A673 (cell line): ENCODE measurements around the gene NANOG.

Experiments
- EZH2 ChIP-seq: fragments of 200-600 bp; sonication (generic); IDR thresholded peaks from 2 replicates; pipeline ENCODE4 v1.6.1; 2017; ENCODE audit warnings: borderline replicate concordance, low read depth, mild to moderate bottlenecking, mixed read lengths, antibody characterized with exemption, low read length; ENCODE audit not compliant: poor library complexity, severe bottlenecking
- TF ChIP-seq, protein P1 (sequence below): fragments of 300-800, 200-600 bp; sonication (generic); conservative IDR thresholded peaks from 2 replicates; pipeline ENCODE4 v1.5.1; 2017; ENCODE audit warnings: low read depth, mild to moderate bottlenecking, antibody characterized with exemption, low read length, moderate library complexity, mixed read lengths

DNA sequence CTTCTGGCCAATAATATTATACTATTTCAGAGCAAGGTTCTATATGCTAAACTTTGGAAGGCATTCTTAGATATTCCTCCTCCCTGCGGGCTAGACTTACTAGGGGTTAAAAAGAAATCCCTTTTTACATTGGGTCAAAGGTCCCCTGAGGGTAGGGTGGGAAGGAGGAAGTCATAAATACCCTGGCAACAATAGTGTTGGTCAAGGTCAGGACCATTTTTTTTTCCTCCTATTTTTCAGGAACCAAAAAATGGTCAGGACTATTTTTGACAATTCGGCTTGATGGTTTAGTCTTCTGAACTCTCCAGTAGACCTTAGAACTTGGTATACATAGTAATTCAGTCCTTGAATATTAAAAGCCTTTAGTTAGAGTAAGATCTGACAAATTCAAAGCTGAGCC lies 4.5 kb upstream of the NANOG start:
- TF ChIP-seq, protein P1, sequence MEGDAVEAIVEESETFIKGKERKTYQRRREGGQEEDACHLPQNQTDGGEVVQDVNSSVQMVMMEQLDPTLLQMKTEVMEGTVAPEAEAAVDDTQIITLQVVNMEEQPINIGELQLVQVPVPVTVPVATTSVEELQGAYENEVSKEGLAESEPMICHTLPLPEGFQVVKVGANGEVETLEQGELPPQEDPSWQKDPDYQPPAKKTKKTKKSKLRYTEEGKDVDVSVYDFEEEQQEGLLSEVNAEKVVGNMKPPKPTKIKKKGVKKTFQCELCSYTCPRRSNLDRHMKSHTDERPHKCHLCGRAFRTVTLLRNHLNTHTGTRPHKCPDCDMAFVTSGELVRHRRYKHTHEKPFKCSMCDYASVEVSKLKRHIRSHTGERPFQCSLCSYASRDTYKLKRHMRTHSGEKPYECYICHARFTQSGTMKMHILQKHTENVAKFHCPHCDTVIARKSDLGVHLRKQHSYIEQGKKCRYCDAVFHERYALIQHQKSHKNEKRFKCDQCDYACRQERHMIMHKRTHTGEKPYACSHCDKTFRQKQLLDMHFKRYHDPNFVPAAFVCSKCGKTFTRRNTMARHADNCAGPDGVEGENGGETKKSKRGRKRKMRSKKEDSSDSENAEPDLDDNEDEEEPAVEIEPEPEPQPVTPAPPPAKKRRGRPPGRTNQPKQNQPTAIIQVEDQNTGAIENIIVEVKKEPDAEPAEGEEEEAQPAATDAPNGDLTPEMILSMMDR, result no peak
- no peak for TF ChIP-seq EZH2
